Tibial artery (tissue), 4 donors: ENCODE measurements around the gene LHX5.
A peak's percentile ranks its signal among the peaks of the same experiment; 100 is the strongest.

ENCODE experiments used
- DNase-seq, 2 donors: peaks; one replicate each; pipeline ENCODE4 v3.0.0-alpha.2; 2019
- H3K27ac ChIP-seq, 2 donors: fragments of 200-600 bp; sonication (generic) in 1 of 2; 1 replicate in 1 of 2; 2 replicates in 1 of 2; pipeline ENCODE4 v1.5.1; 2018 to 2019; ENCODE audit warnings: mild to moderate bottlenecking in 1 of 2
- H3K27me3 ChIP-seq, 2 donors: fragments of 200-600 bp; sonication (generic) in 1 of 2; one replicate each; pipeline versions ENCODE4 v1.5.1 to v1.6.0; 2016 to 2019
- H3K36me3 ChIP-seq, 3 donors: fragments of 200-600 bp; sonication (generic) in 2 of 3; one replicate each; pipeline ENCODE4 v1.5.1; 2016 to 2019; ENCODE audit warnings: mild to moderate bottlenecking in 2 of 3
- H3K4me1 ChIP-seq, 4 donors: fragments of 200-600 bp; sonication (generic) in 2 of 4; 1 replicate in 3 of 4; 2 replicates in 1 of 4; pipeline ENCODE4 v1.5.1; 2016 to 2019
- H3K4me3 ChIP-seq, 2 donors: fragments of 200-600 bp; sonication (generic) in 1 of 2; 1 replicate in 1 of 2; 2 replicates in 1 of 2; pipeline ENCODE4 v1.5.1; 2018 to 2019; ENCODE audit warnings: mild to moderate bottlenecking in 2 of 2
- H3K9me3 ChIP-seq, 3 donors: fragments of 200-600 bp; sonication (generic) in 1 of 3; one replicate each; pipeline ENCODE4 v1.5.1; 2016 to 2019
- CTCF ChIP-seq, 2 experiments: fragments of 200-600 bp in 1 of 2; fragments of 450-650 bp in 1 of 2; IDR thresholded peaks; one replicate each; pipeline ENCODE4 v1.5.1; 2017 to 2019; ENCODE audit warnings: antibody characterized with exemption in 2 of 2, mild to moderate bottlenecking in 1 of 2, moderate library complexity in 1 of 2
- intact Hi-C: fragments of 100-400 bp; cut with DNase I; formaldehyde crosslinking; loops from one replicate; pipeline ENCODE4 v1.15.0; 2023; ENCODE audit warnings: low total_unique reads

The LHX5 gene

DNA sequence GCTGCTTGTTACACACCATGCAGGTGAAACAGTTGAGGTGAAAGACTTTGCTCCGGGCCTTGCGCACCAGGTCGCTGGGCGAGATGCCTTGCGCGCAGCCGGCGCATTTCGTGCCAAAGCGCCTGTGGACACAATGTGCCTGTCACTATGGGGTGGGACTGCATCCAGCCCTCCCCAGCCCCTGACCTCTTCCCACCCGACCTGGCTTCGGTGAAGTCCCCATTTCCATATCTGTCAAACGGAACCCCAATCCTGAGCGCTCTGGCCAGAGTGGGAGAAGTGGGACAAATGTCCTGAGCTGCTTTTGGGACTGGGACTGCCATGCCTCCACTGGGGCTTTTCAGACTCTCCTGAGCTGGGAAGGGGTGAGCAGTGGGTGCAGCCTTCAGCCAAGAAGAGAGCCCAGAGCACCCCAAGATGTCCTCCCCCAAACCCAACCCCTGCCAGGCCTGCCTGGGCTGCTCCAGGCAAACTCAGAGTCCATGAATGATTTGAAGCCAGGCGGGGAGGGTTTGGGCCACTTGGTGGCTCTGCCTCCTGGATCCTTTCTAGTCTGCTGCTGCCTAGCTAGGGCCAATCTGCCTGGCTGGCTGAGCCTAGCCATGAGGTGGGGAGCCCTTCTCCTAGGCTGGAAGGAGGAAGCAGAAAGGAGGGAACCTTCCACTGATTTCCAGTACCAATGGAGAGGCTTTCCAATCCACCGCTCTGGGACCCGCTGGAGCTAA lies 2.3 kb downstream of the LHX5 start:
- no peak for TF ChIP-seq CTCF (IDR thresholded peaks at IDR 0.05)
- Histone ChIP-seq H3K36me3 (no peaks in the 10 kb centered on the region), H3K4me3 (no peak overlapping the region), H3K4me1 (peaks cover 0 to 48% (median 37%) of the 10 kb centered on the region in 4 donors), H3K9me3 (no peaks in the 10 kb centered on the region), H3K27me3 (peaks cover 10 to 100% of the 10 kb centered on the region in 2 donors), H3K27ac (no peak overlapping the region)
- no peak for DNase-seq
- intact Hi-C loops, result loop anchor here (5.0 kb wide), 1 partner anchor 443 kb away; no protein-coding TSS in a partner anchor

- intact Hi-C loops, result loop anchor here (5.0 kb wide), 1 partner anchor 444 kb away; no protein-coding TSS in a partner anchor
- Histone ChIP-seq H3K27me3 (peaks cover 10 to 100% of the 10 kb centered on the region in 2 donors), H3K9me3 (no peaks in the 10 kb centered on the region), H3K4me3 (no peak overlapping the region), H3K4me1 (peaks cover 0 to 56% (median 45%) of the 10 kb centered on the region in 4 donors), H3K36me3 (no peaks in the 10 kb centered on the region), H3K27ac (no peak overlapping the region)
- DNase-seq, result no peak
- TF ChIP-seq CTCF (IDR thresholded peaks at IDR 0.05), result no peak
Observed at GRCh38 chr12:113468365-113469223, 3.1 kb downstream of the LHX5 start.

DNA sequence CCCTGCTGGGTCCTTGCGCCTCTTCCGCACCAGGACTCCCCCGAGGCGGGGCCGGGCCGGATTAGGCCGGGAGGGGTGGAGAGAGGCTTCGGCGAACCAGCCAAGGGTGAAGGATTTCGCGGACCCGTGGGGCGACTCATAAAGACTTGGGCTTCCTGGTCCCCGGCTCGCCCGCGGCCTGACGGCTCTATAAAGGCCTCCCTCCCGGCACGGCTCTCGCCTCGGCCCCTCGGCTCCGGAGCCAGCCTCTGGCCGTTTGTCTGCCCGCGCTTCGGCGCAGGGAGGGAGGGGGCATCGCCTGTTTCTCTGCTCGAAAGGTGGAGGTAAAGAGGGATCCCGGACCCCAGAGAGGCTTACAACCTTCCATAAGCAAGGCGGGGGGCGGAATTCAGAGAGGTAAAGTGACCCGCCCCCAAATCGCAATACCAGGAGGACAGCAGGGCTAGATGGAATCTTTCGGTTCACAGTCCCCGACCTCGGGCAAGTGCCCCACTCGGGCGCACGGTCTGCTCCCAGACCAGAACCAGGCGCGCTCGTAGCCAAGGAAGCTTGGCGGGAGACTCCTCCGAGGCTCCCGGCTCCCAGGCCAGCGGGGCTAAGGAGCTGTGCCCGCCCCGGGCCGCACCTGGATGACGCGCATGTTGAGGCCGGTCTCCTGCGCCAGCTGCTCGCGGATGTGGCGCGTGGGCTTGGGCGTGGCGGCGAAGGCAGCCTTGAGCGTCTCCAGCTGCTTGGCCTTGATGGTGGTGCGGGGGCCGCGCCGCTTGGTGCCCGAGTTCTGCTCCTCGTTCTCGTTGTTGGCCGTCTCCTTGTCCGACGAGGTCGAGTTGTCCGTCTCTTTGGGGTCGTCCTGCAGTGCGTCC lies 3.9 kb downstream of the LHX5 start:
- intact Hi-C loops, result loop anchor here (5.0 kb wide), 1 partner anchor 445 kb away; no protein-coding TSS in a partner anchor
- no peak for TF ChIP-seq CTCF (IDR thresholded peaks at IDR 0.05)
- H3K27me3 ChIP-seq, result peaks cover 10 to 100% of the 10 kb centered on the region in 2 donors
- H3K4me1 ChIP-seq, result peaks cover 0 to 65% (median 53%) of the 10 kb centered on the region in 4 donors
- H3K36me3 ChIP-seq, result no peaks in the 10 kb centered on the region
- H3K9me3 ChIP-seq, result no peaks in the 10 kb centered on the region
- no peak overlapping the region for H3K27ac ChIP-seq
- no peak for DNase-seq
- H3K4me3 ChIP-seq, result peak overlapping the region; percentile 15 to 44

DNA sequence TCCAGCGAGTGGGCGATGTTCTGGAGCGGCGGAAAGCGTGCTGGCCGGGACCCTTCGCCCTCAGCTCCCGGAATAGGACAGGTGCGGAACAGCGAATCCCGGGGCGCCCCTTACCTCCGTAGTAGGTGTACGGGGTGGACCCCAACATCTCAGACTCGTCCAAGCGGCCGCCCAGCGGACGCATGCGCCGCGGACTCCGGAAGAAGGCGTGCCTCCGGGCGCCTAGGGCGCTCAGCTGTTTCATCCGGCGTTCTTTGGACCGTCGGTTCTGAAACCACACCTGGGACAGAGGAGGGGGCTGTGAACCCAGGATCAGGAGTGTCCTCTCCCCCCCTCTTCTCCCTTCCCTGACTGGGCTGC lies 4.5 kb downstream of the LHX5 start:
- no peak for TF ChIP-seq CTCF (IDR thresholded peaks at IDR 0.05)
- H3K27me3 ChIP-seq, result peaks cover 10 to 100% of the 10 kb centered on the region in 2 donors
- no peak for DNase-seq
- H3K36me3 ChIP-seq, result no peaks in the 10 kb centered on the region
- peak overlapping the region; percentile 15 to 44 for H3K4me3 ChIP-seq
- H3K4me1 ChIP-seq, result peaks cover 0 to 71% (median 58%) of the 10 kb centered on the region in 4 donors
- no peak overlapping the region for H3K27ac ChIP-seq
- no peaks in the 10 kb centered on the region for H3K9me3 ChIP-seq
- intact Hi-C loops, result loop anchor here (5.0 kb wide), 1 partner anchor 445 kb away; no protein-coding TSS in a partner anchor
